T-helper 2 cell (primary cell): Measurements from ENCODE around the gene DENND2C.

Experiments used
- DNase-seq, 5 experiments: peaks; one replicate each; pipeline versions ENCODE4 v3.0.0 to v3.0.0-alpha.2; 2012 to 2022

DENND2C gene

GRCh38 chr1:114536043-114536442, 133.8 kb downstream of the DENND2C start:
- no peak for DNase-seq

- no peak for DNase-seq
Measured at GRCh38 chr1:114535401-114535800, 134.4 kb downstream of the DENND2C start.
